DMS114 treated with DMSO at 0.1 percent for 48 hours (cell line): Measurements from ENCODE around the gene MBNL1.

Experiments used
- DNase-seq: peaks from one replicate; lab custom pipeline; 2025; ENCODE audit not compliant: unreplicated experiment; lab: John Stamatoyannopoulos, UW

The MBNL1 gene

DNA sequence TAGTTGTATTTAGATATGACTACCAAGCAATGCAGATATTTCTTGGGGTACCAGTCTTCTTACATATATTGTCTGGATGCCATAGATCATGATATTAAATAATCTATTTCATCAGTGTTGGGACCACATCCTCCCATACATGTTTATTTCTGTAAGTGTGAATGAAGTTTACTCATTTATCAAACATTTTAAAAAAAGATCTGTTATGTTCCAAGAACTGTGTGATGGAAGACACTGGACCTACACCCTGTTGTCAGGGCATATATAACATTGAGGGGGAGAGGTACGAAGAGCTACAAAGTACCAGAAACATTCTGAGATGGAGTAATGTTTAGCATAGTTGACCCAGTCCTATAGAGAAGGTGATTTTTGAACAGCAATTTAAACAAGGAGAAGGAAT, 26.6 kb downstream of the MBNL1 start:
- DNase-seq = no peak

DNA sequence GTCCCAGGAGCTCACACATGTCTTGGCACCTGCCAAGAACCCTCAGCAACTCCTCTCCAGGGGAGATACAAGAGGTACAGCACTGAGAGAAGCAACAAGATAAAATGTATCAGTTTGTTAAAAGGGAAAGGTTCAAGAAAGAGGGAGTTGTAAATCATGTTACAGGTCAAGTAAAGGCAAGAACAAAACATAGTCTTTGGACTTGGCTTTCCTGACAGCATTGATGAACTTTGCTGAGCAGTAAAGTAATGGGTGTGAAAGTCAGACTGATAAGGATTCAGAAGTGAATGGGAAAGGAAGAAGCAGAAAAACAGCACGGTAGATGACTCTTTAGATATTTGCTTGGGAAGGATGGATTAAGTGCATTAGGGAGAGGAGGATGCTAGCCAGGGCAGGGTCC, 27.1 kb downstream of the MBNL1 start:
- DNase-seq = no peak

DNA sequence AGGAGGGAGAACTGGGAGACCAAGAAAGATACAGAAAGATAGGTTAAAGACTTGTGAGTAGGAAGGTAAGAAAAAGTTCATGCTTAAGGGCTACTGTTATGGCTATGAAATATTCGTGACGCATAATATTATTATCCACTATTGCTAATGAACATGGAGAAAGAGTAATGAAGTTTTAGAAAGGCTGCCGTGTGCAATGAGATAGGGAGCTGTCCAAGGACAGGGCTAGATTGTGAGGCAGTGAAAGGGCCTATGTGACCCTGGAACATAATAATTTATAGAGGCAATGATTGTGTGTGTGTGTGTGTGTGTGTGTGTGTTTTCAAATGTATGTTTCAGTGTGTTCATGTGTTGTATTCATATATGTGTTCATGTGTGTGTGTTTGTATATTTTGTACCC, 27.7 kb downstream of the MBNL1 start:
- DNase-seq = no peak

DNA sequence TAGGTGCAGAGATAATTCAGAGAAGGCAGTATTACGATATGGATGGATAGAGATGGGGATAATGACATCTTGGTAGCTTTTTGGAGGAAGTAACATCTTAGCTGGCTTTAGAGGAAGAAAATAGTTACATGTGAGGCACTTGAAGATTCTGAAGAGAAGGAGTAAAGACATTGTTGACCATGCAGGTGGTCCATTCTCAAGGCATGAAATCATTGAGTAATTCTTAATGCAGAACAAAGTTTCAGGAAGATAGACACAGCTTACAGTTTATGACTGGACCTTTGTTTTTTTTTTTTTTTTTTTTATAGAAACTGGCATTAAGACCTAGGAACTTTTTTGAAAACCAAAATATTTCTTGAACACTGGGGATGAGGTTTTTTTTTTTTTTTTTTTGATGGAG, 28.2 kb downstream of the MBNL1 start:
- no peak for DNase-seq

DNA sequence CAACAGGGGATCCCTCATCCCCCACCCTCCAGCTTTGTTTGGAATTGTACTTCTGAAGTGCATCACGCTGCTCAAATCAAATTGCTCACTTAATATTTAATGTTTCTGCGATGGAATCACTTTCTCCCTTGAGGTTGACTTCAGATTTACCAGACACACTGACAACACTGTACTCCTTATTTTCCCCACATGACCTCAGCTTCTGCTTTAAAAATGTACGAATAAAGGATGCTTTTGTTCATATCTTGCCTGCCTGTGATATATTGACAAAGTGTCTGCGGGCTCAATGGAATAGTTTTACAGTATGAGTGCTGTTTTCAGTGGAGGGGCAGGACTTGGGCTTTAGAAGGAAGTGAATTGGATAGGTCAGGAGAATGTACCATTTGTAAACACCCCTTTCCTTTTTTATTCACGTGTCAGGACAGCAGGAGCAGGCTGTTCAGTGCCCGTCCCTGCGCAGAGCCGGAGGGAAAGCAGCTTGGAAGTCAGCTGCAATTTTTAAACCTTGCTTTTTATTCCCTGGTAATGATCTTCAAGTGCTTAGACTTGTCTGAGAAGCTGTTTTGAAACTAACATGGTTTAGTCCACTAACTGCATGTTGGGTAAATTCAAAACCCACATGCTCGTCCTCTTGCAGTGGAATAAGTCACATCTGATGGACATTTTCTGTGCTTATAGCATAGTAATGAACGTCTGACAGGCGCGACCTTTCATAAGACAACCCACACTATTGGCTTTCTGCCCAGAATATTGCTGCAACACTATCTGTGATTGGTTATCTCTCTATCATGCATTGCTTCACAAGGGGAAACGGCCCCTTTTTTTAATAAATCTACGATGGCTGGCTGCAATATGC, 29.9 kb downstream of the MBNL1 start:
- no peak for DNase-seq

DNA sequence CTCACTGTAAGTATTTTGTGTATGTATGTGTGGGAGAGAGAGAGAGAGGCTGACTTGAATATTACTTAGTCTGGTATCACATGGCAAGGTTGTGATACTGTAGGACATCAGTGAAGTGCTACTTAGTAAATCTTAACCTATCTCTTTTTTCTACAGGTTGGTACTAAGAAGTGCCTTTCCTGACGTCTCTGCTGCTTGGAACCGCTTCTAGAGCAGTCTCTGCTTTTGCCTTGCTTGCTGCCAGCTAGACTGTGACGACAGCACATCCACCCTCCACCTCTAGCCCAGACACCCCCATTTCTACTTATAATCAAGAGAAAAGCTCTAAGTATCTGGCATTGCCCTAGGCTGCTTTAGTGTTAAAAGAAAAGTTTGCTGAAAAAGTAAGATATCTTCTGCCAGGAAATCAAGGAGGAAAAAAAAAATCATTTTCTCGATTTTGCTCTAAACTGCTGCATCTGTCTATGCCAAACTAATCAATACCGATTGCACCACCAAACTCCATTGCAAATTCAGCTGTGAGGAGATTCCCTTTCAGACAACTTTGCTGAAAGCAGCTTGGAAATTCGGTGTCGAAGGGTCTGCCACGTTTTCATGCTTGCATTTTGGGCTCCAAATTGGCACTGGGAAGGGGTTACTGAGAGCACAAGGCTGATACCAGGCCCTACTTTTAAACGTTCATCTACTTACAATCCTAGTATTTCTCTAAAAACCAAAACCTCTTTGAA, 30.7 kb downstream of the MBNL1 start:
- DNase-seq = no peak

DNA sequence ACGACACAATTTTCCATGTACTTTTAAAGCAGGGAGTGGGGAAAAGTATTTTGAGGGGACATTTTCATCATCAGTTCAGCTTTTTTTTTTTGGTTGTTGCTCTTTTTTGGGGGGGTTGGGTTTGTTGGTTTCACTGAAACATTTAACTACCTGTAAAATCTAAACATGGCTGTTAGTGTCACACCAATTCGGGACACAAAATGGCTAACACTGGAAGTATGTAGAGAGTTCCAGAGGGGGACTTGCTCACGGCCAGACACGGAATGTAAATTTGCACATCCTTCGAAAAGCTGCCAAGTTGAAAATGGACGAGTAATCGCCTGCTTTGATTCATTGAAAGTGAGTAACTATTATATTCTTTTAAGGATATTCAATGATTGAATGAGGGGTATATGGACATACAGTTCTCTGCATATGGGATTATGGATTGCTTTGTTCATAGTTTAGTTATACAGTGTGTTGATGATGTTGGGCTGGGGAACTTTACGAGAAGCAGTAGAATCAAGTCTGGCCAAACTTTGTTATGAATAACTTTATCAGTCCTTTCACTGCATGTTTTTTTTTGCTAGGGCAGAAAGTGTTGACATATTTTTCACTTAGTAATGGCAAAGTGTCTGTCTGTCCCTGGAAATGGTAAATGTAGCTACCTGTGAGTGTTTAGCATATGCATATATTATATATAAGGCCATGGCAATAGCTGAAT, 31.5 kb downstream of the MBNL1 start:
- DNase-seq = no peak

DNA sequence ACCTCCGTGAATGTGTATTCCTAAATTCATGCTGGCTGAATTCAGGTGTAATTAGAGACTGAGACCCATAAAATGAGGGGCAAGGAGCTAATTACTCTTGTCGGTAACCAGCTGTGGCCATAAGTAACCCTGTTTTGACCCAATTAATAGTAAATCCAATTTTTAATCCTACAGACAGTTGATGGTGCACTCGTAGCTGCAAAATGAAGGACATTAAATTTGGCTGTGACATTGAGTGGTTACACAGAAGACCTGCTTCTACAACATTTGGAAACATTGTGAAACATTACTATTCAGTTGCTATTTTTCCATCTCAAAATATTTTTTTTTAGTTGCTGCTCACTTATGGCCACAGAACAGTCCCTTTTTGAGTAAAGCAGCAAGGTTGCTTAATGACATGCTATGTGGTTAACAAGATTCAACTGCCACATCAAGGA, 33.0 kb downstream of the MBNL1 start:
- no peak for DNase-seq

DNA sequence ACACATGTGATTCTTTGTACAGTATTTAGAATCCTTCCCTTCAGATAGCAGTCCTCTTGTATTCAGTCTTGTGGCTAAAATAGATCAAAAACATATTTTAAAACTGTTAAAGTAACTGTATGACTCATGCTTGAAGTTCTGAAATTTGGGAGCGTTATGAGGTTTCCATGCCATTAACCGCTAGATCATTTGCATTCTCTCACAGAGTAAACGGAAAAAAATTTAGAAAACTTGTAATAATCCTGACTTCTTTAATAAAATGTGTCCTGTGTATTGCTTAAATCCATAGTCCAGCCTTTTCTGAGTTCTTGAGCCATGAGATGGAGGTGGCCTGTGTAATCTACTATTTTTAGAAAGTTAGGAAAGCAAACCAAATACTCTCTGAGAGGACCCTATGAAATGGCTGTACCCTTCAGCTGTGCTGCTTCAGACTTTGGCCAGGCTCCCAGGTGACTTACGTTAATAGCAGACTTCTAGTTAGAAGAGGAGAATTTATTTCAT, 33.8 kb downstream of the MBNL1 start:
- DNase-seq = no peak

DNA sequence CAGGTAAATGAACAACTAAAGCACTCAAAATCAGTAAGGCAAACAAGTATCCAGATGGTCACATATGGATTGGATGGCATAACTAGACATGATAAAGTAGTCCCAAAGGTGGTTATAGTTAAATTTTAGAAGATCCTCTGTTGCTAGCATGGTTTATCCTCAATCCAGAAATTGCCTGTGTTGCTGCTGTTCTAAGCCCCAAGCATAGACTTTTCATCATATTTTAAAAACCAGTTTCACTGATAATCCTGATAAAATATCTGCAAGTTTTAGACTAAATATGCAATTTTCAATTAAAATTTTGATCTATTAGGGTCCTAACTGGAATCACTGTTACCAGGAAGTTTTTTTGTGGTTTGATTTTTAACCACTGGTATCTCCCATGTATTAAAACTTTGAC, 35.4 kb downstream of the MBNL1 start:
- no peak for DNase-seq

DNA sequence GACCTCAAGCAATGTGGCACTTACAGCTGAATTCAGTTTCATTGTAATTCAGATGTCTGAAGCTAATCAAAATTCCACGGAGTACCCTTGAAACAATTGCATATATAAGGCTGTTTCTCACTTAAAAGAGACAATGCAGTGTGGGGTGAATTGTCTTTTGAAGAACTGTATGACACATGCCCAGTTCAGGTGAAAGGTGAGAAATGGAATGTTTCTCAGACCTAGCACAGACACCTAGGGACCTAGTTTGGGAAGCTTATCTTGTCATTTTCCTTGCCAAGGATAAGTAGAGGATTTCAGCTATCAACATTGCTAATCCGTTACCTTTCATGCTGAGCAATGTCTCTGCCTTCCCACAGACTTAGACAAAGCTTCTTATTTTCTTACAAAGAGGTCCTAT, 36.3 kb downstream of the MBNL1 start:
- no peak for DNase-seq

DNA sequence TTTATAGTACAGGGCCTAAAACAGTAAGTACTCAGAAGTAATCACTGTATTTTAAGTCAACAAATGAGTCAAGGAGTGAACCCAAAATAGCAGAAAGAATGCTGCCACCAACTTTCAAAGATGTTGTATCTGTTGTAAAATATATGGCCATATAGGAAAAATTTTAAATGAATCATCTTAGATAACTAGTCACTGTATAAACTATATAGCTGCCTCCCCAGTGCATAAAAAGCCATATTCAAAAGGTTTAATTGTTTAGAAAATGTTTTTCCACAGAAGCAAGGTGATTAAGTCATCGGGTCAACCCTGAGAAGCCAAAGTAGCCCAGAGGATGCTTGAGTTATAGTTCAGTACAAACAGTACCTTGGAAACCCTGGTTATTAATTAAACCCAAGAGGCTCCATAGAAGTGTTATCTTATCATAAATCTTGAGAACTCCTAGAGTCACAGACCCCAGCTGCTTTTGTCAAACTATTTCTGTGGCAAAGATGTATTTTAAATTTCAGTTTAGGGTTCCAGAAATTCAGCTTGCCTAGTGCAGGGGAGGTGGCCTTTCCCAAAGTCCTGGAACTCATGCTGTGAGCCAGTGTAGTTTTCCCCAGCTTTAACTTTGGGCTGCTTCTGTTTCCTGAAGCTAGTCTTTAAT, 39.2 kb downstream of the MBNL1 start:
- DNase-seq = no peak

DNA sequence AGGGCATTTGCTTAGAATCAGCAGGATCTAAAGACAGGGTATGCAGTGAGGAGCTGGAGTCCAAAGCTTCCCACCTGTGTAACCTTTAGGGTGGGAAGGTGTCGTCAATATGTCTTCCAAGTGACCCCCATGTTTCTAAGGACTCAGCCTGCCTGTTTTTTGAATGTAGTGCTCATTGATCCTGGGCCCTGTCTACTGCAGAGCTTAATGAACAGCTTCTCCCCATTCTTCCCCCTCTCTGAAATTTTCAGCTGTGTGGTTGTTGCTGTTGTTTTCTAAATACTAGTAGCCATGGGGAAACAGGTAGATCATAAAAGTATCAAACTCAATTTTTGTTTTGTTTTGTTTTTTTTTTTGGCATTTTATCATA, 39.7 kb downstream of the MBNL1 start:
- no peak for DNase-seq

DNA sequence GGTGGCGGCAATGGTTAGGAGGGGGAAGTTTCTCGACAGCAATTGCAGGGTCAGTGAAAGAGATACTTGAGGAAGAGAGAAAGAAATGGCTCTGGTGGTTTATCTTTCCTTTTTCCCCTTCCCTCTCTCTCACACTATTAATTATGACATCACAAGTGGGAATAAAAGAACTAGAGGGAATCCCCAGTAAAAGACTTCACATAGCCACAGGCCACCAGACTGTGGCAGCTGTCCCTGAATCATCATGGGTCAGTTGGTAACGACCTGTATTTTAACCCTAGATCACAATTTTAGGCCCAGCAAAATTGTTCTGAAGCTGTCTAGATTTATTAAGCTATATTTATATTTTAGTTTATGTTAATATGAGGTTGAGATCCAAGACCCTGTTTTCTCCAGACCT, 40.3 kb downstream of the MBNL1 start:
- no peak for DNase-seq

DNA sequence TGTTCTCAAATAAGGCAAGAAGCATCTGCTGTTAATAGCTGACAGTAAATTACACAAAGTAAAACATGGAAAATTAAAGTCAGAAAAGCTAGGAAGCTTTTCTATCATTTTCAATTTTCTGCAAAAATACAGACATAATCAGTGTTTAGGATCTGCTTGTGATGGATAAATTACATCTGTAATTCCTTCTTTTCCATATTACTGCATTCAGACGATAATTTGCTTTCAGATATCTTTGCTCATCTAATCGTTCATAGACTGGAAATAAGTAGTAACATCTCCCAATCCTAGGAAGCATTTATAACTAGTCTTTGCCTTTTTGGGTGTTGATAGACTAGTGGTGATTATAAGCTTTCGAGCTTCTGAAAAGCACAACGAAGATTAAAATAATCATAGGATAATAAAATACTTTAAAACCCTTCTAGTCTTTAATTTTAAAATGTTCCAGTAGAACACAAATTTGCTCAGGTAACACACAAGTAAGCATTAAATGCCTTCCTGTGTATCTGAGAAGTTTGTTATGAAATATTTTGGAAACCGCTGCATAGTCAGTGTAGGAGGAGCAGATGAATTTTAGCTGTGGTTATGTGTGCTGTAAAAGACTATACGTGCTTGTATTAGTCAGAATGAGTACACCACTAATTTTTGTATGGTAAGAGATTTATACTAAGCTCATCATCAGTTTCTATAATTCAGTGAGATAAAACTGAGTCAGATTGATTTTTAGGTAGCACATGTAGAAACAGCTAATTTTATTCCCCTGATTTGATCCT, 41.0 kb downstream of the MBNL1 start:
- no peak for DNase-seq

DNA sequence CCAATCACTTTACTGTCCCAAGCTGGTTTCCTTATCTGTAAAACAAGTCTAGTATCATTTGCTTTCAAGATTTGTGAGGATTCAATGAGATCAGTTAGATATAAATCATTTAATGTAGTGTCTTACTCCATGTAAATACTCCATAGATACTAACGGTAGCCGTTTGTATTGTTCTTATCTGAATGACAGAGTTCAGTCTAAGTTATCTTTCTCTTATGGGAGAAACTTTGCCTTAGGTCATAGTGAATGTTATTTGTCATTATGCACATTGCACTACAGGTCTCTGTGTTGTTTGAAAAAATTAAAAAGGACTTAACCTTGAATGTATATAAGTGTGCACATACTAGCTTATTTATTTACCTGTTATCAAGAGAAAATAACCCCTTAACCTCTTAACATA, 44.7 kb downstream of the MBNL1 start:
- no peak for DNase-seq

DNA sequence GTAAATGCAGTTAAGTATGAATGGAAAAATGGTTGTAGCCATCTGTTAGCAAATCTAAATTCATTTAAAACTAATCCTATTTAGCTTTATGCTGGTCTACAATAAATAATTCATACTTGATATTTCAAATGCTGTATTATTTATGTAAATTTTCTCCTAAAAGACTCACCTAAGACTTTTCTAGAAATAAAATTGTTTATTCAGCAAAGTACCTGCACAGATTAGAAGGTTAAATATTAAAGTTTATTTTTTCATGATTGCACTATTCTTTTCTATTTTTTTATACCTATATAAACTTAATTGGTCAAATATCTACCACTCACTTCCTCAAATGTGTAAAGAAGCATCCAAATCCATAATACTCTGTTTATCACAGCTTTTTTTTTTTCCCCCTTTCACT, 45.2 kb downstream of the MBNL1 start:
- no peak for DNase-seq

DNA sequence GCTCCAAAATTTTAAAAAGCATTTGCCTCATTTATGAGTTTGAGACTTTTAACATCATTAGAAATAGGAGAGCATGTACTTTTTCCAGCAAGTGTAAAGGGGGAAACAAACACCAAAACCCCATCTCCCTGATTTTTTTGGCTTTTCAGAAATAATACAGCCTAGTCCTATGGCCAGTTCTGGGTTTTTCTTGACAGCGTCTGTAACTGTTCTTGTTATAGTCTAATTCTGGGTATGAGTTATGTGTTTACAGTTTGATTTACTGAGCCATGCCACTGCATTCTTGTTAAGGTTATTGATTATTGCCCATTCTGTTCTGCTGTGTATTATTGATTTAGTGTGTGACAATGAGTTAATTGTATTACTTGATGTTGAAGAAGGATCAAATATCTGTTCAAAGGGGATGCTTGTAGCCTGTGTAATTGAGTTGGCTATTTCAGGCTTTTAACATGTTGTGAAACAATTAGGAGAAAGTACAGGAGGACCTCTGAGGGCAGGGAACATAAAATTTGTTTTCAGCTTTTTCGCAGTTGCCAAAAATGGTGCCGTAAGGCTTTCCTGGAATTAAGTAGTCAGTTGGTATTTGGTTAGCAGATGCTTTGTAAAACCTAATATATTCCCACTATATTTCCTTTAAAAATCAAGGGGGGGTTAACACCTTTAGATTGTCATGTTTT, 46.1 kb downstream of the MBNL1 start:
- no peak for DNase-seq

DNA sequence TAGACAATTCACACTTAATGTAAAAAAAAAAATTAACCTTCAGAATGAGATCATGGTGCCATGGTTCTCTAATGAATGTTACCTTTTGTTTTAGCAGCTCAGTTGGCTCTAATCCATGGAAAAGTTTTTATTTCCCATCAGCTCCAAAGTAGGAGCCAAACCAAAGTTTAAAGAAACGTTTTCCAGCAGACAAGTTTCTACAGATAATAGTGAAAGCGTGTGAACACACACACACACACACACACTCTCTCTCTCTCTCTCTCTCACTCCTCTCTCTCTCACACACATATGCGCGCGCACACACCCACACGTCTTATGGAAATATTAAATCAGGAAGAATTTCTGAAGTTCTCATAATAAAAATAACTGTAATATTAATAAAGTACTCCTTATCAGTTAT, 46.9 kb downstream of the MBNL1 start:
- no peak for DNase-seq

DNA sequence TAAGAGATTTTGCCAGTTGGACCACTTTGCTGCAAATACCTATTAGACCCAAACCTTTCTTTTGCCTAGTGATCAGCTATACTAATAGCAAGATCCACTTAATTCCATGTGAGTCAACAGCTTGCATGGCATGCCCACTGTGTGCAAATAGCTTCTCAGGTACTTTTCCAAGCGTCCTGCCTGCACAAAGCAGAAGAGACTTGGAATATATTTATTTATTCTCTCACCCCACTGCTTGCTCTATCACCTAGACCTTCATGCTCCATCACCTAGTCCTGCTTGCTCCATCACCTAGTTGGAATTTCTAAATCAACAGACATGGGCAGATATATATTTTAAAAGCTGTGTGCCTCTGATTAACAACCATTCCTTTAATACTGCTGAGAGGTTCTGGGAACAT, 47.6 kb downstream of the MBNL1 start:
- DNase-seq = no peak
